Sigmoid colon (tissue), 7 donors: Measurements from ENCODE around the gene KCNE1. TPM values are rescaled to one million over a fixed set of nuclear protein-coding genes. Genes with fewer than 3 reads are reported as not detected.

ENCODE experiments used
- DNase-seq: peaks from one replicate; pipeline ENCODE4 v3.0.0-alpha.2; 2019
- H3K27ac ChIP-seq, 4 donors: fragments of 200-600 bp; sonication (generic); one replicate each; pipeline ENCODE4 v1.5.1; 2016 to 2019; ENCODE audit warnings: mild to moderate bottlenecking in 1 of 4
- H3K27me3 ChIP-seq, 3 donors: fragments of 200-600 bp; sonication (generic); one replicate each; pipeline ENCODE4 v1.5.1; 2019; ENCODE audit warnings: mild to moderate bottlenecking in 1 of 3
- H3K36me3 ChIP-seq, 4 donors: fragments of 200-600 bp; sonication (generic); one replicate each; pipeline ENCODE4 v1.5.1; 2016 to 2019
- H3K4me1 ChIP-seq, 4 donors: fragments of 200-600 bp; sonication (generic); one replicate each; pipeline ENCODE4 v1.5.1; 2017 to 2019
- H3K4me3 ChIP-seq, 4 donors: fragments of 200-600 bp; sonication (generic); one replicate each; pipeline ENCODE4 v1.5.1; 2017 to 2019; ENCODE audit warnings: mild to moderate bottlenecking in 2 of 4, moderate library complexity in 1 of 4
- H3K9me3 ChIP-seq, 4 donors: fragments of 200-600 bp in 3 of 4; sonication (generic) in 3 of 4; one replicate each; pipeline versions ENCODE4 v1.5.1 to v1.6.1; 2013 to 2019
- CTCF ChIP-seq, 4 experiments: fragments of 450-650 bp in 3 of 4; fragments of 200-600 bp in 1 of 4; IDR thresholded peaks; one replicate each; pipeline ENCODE4 v1.5.1; 2016 to 2019; ENCODE audit warnings: antibody characterized with exemption in 4 of 4, mild to moderate bottlenecking in 3 of 4, moderate library complexity in 2 of 4
- EP300 ChIP-seq, 4 donors: sonication (generic); formaldehyde crosslinking; IDR thresholded peaks; one replicate each; pipeline ENCODE4 v1.6.1; 2017; ENCODE audit warnings: antibody characterized with exemption in 4 of 4
- POLR2A ChIP-seq, 2 donors: fragments of 450-650 bp; IDR thresholded peaks; one replicate each; pipeline ENCODE4 v1.6.1; 2016; ENCODE audit warnings: antibody characterized with exemption in 2 of 2, mild to moderate bottlenecking in 2 of 2, moderate library complexity in 2 of 2
- POLR2AphosphoS5 ChIP-seq, 4 donors: sonication (generic); formaldehyde crosslinking; IDR thresholded peaks; one replicate each; pipeline ENCODE4 v1.6.1; 2017; ENCODE audit warnings: antibody characterized with exemption in 4 of 4
- WGBS, 2 donors: extraction: QIAGEN DNeasy Blood & Tissue Kit; methylation state at CpG; one replicate each; pipeline ENCODE4 v1.1.7; 2013; 5-methylcytosine and 5-hydroxymethylcytosine counted together
- intact Hi-C: fragments of 100-400 bp; cut with DNase I; formaldehyde crosslinking; loops from one replicate; pipeline ENCODE4 v1.15.1; 2023
- polyA plus RNA-seq, 3 donors: library from polyadenylated mRNA; stranded (reverse); fragments of 200-250 nt; gene quantifications; one replicate each; pipeline ENCODE4 v1.2.3, GENCODE V29; 2013
- total RNA-seq, 4 donors: library from RNA; depleted of rRNA; stranded (reverse); fragments of >200 nt; gene quantifications; one replicate each; pipeline ENCODE4 v1.1.0, GENCODE V29; 2016
- donor health status: healthy with polysubstance abuse.
- donor health status: Bipolar disorder and iron deficiency.
- donor health status: healthy.

Gene KCNE1
- total and polyA plus RNA-seq, 7 donors, result 0.60 to 7.2 (median 2.3) TPM; not detected in 1

DNA sequence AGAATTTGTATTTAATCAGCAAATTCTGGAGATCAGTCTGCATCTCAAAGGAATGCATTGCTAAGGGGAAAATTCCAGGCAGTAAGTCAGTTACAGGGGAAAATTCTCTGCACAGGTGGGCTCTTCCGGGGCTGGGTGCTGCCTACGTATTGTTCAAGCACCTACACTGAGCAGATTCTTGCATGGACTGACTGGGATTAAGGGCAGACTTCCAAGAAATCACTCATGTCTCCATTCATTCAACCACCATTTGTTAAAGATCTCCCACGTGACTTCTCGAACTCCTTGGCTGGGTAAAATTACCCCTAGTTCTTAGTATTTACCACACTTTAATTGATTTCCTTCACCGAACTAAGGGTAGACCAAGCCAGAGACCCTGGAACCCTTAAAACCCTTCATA lies 28.2 kb upstream of the KCNE1 start:
- Histone ChIP-seq H3K4me3 (no peak overlapping the region), H3K36me3 (peaks cover 0 to 3% (median 0%) of the 10 kb centered on the region in 4 donors), H3K9me3 (no peaks in the 10 kb centered on the region), H3K27me3 (no peaks in the 10 kb centered on the region), H3K4me1 (peaks cover 0 to 5% (median 2%) of the 10 kb centered on the region in 4 donors), H3K27ac (no peak overlapping the region)
- no peak for DNase-seq
- 87 to 93% methylated on average over 5 of the region's 5 CpGs for whole genome bisulfite sequencing, 2 donors
- no peak for TF ChIP-seq EP300 (IDR thresholded peaks at IDR 0.05)
- no peak for TF ChIP-seq POLR2AphosphoS5 (IDR thresholded peaks at IDR 0.05)
- intact Hi-C loops, result no loop called here

GRCh38 chr21:34537838-34538237 lies 25.8 kb upstream of the KCNE1 start:
- no peaks in the 10 kb centered on the region for H3K9me3 ChIP-seq
- H3K27me3 ChIP-seq, result no peaks in the 10 kb centered on the region
- no peak overlapping the region for H3K27ac ChIP-seq
- no peak overlapping the region for H3K4me3 ChIP-seq
- intact Hi-C loops, result no loop called here
- no peak for DNase-seq
- 75 to 76% methylated on average over 3 of the region's 3 CpGs for WGBS, 2 donors
- peaks cover 0 to 3% (median 0%) of the 10 kb centered on the region in 4 donors for H3K36me3 ChIP-seq
- H3K4me1 ChIP-seq, result no peaks in the 10 kb centered on the region
- no peak for TF ChIP-seq EP300 (IDR thresholded peaks at IDR 0.05)
- no peak for TF ChIP-seq CTCF (IDR thresholded peaks at IDR 0.05)
- no peak for TF ChIP-seq POLR2AphosphoS5 (IDR thresholded peaks at IDR 0.05)
- no peak for TF ChIP-seq POLR2A (IDR thresholded peaks at IDR 0.05)

DNA sequence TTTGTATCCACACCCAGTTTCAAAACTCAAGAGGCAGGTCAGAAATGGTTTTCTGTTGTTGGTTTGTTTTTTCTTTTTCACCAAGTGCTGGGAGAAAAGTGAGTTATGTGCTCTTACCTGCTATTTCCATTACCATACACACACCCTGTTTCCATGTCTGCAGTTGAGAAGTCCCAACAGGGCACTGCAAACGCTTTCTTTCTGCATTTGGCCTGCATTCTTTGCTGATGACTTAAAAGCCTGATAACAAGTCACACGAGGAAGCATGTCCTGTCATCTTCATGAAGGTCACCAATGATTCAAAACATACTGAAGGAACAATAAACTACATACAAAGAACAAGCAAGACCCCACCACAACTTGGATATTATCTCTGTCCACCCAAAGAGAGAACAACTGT lies 24.8 kb upstream of the KCNE1 start:
- H3K36me3 ChIP-seq, result no peaks in the 10 kb centered on the region
- H3K9me3 ChIP-seq, result no peaks in the 10 kb centered on the region
- no peaks in the 10 kb centered on the region for H3K4me1 ChIP-seq
- intact Hi-C loops, result no loop called here
- no peak for TF ChIP-seq CTCF (IDR thresholded peaks at IDR 0.05)
- no peak for TF ChIP-seq POLR2AphosphoS5 (IDR thresholded peaks at IDR 0.05)
- no peak for TF ChIP-seq EP300 (IDR thresholded peaks at IDR 0.05)
- DNase-seq, result no peak
- H3K4me3 ChIP-seq, result no peak overlapping the region
- WGBS, 2 donors, result 38 to 63% methylated on average over 2 of the region's 2 CpGs
- no peak overlapping the region for H3K27ac ChIP-seq
- no peaks in the 10 kb centered on the region for H3K27me3 ChIP-seq

GRCh38 chr21:34536311-34536710 lies 24.3 kb upstream of the KCNE1 start:
- WGBS, 2 donors, result 95 to 98% methylated on average over 8 of the region's 8 CpGs
- no peak for TF ChIP-seq POLR2A (IDR thresholded peaks at IDR 0.05)
- no peak for TF ChIP-seq EP300 (IDR thresholded peaks at IDR 0.05)
- TF ChIP-seq CTCF (IDR thresholded peaks at IDR 0.05), result no peak
- TF ChIP-seq POLR2AphosphoS5 (IDR thresholded peaks at IDR 0.05), result no peak
- no peaks in the 10 kb centered on the region for H3K27me3 ChIP-seq
- no peaks in the 10 kb centered on the region for H3K4me1 ChIP-seq
- H3K9me3 ChIP-seq, result no peaks in the 10 kb centered on the region
- no peaks in the 10 kb centered on the region for H3K36me3 ChIP-seq
- no peak for DNase-seq
- H3K4me3 ChIP-seq, result no peak overlapping the region
- no peak overlapping the region for H3K27ac ChIP-seq
- intact Hi-C loops, result no loop called here

GRCh38 chr21:34535886-34536285 lies 23.9 kb upstream of the KCNE1 start:
- intact Hi-C loops, result no loop called here
- H3K36me3 ChIP-seq, result no peaks in the 10 kb centered on the region
- no peak overlapping the region for H3K27ac ChIP-seq
- DNase-seq, result no peak
- whole genome bisulfite sequencing, 2 donors, result 95 to 96% methylated on average over 3 of the region's 3 CpGs
- no peaks in the 10 kb centered on the region for H3K27me3 ChIP-seq
- H3K9me3 ChIP-seq, result no peaks in the 10 kb centered on the region
- no peak overlapping the region for H3K4me3 ChIP-seq
- TF ChIP-seq POLR2AphosphoS5 (IDR thresholded peaks at IDR 0.05), result no peak
- TF ChIP-seq CTCF (IDR thresholded peaks at IDR 0.05), result no peak
- no peak for TF ChIP-seq POLR2A (IDR thresholded peaks at IDR 0.05)
- TF ChIP-seq EP300 (IDR thresholded peaks at IDR 0.05), result no peak
- no peaks in the 10 kb centered on the region for H3K4me1 ChIP-seq
